Measurements from ENCODE around the gene PHPT1. TPM values are rescaled to one million over a fixed set of nuclear protein-coding genes. Genes with fewer than 3 reads are reported as not detected.
"Not testable (repeated sequence)": the region's sequence is repeated elsewhere in the genome, so short reads cannot be mapped to it uniquely, and the experiment has no call there.

Gene PHPT1
- total and polyA plus RNA-seq, 7 donors = 39.0 to 144 (median 73.1) TPM

DNA sequence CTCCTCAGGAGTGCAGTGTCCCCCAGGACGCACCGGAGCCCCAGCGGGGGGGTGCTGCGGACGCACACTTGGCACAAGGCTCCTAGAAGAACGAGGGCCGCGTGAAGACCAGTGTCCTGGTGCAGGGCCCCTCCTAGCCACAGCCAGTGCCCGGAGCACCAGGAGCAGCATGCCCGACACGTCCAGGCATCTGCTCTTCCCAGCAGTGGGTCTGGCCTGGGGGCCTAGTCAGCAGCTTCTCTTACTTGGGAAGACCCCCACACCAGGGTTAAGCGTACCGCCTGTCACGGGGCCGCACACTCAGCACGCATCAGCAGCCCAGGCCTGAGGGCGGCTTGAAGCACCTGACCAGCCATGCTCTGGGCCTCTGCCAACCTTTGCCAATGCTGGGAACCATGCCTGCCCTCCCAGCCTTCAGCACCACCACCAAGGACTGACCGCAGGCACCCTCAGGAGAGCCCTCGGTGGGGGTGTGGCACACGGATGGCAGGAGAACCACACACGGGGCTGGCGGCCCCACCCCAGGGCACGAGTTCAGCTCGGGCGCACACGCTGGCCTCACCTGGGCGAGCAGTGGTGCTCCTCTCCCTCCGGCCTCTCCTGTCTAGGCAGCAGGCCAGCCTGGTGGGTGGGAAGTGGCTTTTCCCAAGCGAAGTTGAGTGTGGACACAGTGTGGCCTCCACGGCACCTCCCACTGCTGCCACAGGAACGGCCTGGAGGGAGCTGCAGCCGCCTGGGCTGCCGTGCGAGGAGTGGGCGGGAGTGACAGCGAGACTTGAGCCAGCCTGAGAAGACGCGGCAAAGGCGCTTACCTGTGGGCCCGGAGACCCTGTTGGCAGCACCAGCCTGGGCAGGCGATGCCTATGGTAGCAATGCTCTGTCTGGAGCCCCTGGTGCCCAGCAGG is 19.0 kb upstream of the PHPT1 start:
- peaks cover 14 to 77% (median 46%) of the 10 kb centered on the region in 4 donors for H3K36me3 ChIP-seq
- no peak for DNase-seq
- TF ChIP-seq POLR2A (IDR thresholded peaks at IDR 0.05) (no peak), EP300 (IDR thresholded peaks at IDR 0.05) (no peak), POLR2AphosphoS5 (IDR thresholded peaks at IDR 0.05) (no peak)
- TF ChIP-seq, protein P1, sequence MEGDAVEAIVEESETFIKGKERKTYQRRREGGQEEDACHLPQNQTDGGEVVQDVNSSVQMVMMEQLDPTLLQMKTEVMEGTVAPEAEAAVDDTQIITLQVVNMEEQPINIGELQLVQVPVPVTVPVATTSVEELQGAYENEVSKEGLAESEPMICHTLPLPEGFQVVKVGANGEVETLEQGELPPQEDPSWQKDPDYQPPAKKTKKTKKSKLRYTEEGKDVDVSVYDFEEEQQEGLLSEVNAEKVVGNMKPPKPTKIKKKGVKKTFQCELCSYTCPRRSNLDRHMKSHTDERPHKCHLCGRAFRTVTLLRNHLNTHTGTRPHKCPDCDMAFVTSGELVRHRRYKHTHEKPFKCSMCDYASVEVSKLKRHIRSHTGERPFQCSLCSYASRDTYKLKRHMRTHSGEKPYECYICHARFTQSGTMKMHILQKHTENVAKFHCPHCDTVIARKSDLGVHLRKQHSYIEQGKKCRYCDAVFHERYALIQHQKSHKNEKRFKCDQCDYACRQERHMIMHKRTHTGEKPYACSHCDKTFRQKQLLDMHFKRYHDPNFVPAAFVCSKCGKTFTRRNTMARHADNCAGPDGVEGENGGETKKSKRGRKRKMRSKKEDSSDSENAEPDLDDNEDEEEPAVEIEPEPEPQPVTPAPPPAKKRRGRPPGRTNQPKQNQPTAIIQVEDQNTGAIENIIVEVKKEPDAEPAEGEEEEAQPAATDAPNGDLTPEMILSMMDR (IDR thresholded peaks at IDR 0.05) = no peak

DNA sequence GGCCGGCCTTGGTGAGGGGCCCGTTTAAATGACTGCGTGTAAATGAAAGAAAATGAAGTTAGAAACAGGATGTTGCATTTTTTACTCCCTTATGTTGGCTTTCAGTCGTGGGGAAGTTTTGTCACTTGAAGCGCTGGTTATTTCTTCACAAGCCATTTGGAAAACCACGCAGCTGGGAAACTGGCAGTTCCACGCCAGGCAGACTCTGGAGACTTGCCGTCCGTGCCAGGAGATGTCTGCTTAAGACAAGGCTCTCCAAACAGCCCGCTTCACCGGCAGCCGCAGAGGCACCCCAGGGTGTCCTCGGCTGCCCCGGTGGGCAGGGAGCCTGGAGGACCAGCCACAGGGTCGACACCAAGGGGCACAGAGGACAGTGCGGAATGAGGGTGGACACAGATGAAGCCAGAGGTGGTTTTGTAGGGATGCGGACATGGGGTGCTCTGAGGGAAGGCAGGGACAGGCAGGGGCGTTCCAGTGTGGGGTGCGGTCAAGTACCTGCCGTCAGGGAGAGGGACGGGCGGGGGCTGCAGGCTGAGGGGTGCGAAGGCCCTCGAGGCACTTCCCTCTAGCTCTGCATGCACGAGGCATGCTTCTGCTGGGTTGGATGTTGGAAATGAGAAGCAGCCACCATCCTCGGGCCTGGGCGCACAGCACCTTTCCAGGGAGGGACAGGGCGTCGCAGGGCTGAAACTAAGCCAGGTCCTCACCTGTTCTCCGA is 18.0 kb upstream of the PHPT1 start:
- peaks cover 14 to 75% (median 40%) of the 10 kb centered on the region in 4 donors for H3K36me3 ChIP-seq
- H3K27ac ChIP-seq = no peak overlapping the region
- no peak for TF ChIP-seq POLR2AphosphoS5 (IDR thresholded peaks at IDR 0.05)
- TF ChIP-seq EP300 (IDR thresholded peaks at IDR 0.05) = no peak
- no peak for TF ChIP-seq POLR2A (IDR thresholded peaks at IDR 0.05)
- TF ChIP-seq, protein P1 (IDR thresholded peaks at IDR 0.05) = no peak
- no peaks in the 10 kb centered on the region for H3K9me3 ChIP-seq
- H3K4me3 ChIP-seq = no peak overlapping the region
- no peaks in the 10 kb centered on the region for H3K27me3 ChIP-seq
- no peaks in the 10 kb centered on the region for H3K4me1 ChIP-seq
- no peak for DNase-seq
- WGBS, 2 donors = 92 to 93% methylated on average over 30 of the region's 30 CpGs
- intact Hi-C loops (cut with DNase I) = no loop called here

More for the DNA sequence above, 19.0 kb upstream of the PHPT1 start:
- WGBS, 2 donors = 88 to 93% methylated on average over 41 of the region's 41 CpGs
- Histone ChIP-seq H3K4me1 (no peaks in the 10 kb centered on the region), H3K27ac (no peak overlapping the region), H3K9me3 (no peaks in the 10 kb centered on the region), H3K4me3 (no peak overlapping the region), H3K27me3 (no peaks in the 10 kb centered on the region)
- intact Hi-C loops (cut with DNase I) = no loop called here

DNA sequence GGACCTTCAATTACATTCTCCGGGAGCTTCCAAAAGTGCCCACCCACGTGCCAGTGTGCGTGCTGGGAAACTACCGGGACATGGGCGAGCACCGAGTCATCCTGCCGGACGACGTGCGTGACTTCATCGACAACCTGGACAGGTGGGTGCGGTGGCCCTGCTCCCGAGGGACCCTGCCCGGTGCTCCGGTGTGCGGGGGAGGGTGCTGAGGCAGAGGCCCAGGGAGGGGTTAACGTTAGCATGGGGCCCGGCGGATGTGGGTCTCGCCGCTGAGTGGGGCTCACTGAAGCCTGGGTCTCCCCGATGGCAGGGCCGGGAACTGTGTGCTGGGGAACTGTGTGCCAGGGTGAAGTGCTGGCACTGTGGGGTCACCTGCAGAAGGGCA is 17.5 kb upstream of the PHPT1 start:
- WGBS, 2 donors = 93 to 95% methylated on average over 23 of the region's 23 CpGs
- no peaks in the 10 kb centered on the region for H3K9me3 ChIP-seq
- TF ChIP-seq EP300 (IDR thresholded peaks at IDR 0.05) = no peak
- no peak for TF ChIP-seq POLR2A (IDR thresholded peaks at IDR 0.05)
- no peak for TF ChIP-seq POLR2AphosphoS5 (IDR thresholded peaks at IDR 0.05)
- TF ChIP-seq, protein P1 (IDR thresholded peaks at IDR 0.05) = no peak
- H3K27ac ChIP-seq = no peak overlapping the region
- no peak for DNase-seq
- H3K4me3 ChIP-seq = no peak overlapping the region
- H3K4me1 ChIP-seq = no peaks in the 10 kb centered on the region
- H3K36me3 ChIP-seq = peaks cover 14 to 74% (median 35%) of the 10 kb centered on the region in 4 donors
- intact Hi-C loops (cut with DNase I) = no loop called here
- no peaks in the 10 kb centered on the region for H3K27me3 ChIP-seq

DNA sequence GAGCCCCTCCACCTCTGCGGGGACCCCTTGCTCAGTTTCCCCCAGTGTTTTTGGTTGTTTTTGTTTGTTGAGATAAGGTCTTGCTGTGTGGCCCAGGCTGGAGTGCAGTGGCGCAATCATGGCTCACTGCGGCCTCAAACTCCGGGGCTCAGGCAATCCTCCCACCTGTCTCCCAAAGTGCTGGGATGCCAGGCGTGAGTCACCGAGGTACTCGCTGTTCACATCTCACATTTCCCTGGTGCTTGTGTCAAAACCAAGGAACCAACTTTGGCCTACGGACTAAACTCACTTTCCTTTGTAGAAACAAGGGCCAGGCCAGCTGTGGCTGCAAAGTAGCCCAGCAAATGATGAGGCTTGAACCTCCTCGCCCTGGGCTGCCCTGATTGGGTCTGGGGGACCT is 16.6 kb upstream of the PHPT1 start:
- intact Hi-C loops (cut with DNase I) = no loop called here
- H3K27ac ChIP-seq = no peak overlapping the region
- H3K4me3 ChIP-seq = no peak overlapping the region
- H3K4me1 ChIP-seq = no peaks in the 10 kb centered on the region
- peaks cover 14 to 66% (median 35%) of the 10 kb centered on the region in 4 donors for H3K36me3 ChIP-seq
- no peak for DNase-seq
- H3K9me3 ChIP-seq = no peaks in the 10 kb centered on the region
- no peaks in the 10 kb centered on the region for H3K27me3 ChIP-seq
- WGBS, 2 donors = 95 to 96% methylated on average over 9 of the region's 9 CpGs
- TF ChIP-seq EP300 (IDR thresholded peaks at IDR 0.05) (no peak), POLR2AphosphoS5 (IDR thresholded peaks at IDR 0.05) (no peak), POLR2A (IDR thresholded peaks at IDR 0.05) (no peak)
- TF ChIP-seq, protein P1 (IDR thresholded peaks at IDR 0.05) = no peak

DNA sequence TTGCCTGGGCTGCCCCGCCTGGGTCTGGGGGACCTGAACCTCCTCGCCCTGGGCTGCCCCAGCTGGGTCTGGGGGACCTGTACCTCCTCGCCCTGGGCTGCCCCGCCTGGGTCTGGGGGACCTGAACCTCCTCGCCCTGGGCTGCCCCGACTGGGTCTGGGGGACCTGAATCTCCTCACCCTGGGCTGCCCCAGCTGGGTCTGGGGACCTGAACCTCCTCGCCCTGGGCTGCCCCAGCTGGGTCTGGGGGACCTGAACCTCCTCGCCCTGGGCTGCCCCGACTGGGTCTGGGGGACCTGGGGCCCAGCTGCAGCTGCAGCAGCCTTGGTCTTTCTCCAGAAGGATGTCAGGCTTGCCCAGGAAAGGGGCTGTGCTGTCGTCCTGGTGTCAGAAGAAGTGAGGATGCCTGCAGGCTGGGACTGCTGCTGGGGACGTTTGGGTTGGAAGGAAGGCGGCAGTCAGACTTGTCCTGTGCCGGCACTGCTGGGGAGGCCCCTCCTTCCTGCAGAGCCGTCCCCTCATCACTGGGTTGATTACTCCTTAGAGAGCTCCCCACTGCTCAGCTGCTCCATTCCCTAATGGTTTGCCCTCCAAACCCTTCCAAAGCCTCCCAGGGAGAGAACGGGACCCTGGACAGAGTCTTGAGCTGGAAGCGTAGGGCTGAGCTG is 15.7 kb upstream of the PHPT1 start:
- H3K9me3 ChIP-seq; H3K27ac ChIP-seq; H3K4me1 ChIP-seq; DNase-seq; H3K4me3 ChIP-seq; H3K27me3 ChIP-seq; intact Hi-C loops (cut with DNase I): not testable (repeated sequence)
- 89 to 91% methylated on average over 16 of the region's 16 CpGs for WGBS, 2 donors
- H3K36me3 ChIP-seq = peaks cover 14 to 65% (median 32%) of the 10 kb centered on the region in 4 donors

Measured in sigmoid colon (tissue), 7 donors.